ENCODE data around the gene SMIM41. TPM values are rescaled to one million over a fixed set of nuclear protein-coding genes. Genes with fewer than 3 reads are reported as not detected.

The SMIM41 gene
- total RNA-seq, 1 donor from 2014 or later: 7.9 TPM

DNA sequence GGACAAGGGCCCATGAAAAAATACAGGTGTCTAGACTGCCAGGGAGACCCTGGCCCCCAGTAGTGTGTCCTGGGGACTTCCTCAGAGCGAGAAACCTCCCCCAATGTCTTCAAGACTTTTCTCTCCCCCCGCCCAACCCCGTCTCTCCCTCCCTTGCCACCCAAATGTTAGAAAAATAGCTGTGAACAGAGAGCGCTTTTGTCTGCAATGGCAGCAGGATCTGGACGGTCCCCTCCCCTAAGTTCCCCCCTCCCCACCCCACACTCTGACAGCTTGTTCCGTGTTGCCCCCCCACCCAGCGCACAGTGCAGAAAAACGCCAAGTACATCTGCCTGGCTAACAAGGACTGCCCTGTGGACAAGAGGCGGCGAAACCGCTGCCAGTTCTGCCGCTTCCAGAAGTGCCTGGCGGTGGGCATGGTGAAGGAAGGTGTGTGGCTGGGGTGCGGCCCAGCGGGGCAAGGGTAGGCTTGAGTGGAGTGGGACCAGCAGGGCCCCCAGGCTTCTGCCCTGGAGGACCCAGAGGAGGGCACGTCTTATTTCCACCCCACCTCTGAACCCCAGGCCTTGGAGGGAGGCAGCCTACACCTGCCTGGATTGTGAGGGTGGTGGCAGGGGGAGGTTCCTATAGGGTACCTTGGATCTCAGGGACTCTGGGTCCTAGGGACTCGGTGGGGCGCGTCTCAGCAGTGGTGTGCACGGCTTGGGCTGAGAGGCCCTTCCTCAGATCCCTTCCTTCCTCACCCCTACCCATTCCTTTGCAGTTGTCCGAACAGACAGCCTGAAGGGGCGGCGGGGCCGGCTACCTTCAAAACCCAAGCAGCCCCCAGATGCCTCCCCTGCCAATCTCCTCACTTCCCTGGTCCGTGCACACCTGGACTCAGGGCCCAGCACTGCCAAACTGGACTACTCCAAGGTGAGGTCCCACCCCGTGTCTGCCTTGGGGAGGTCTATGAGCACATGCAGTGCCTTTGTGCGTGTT lies 23.5 kb upstream of the SMIM41 start:
- Histone ChIP-seq H3K27ac (peak overlapping the region in 1 of 2 donors; percentile 22), H3K4me1 (no peaks in the 10 kb centered on the region), H3K27me3 (no peaks in the 10 kb centered on the region), H3K36me3 (peaks cover 44 to 67% of the 10 kb centered on the region in 2 donors), H3K4me3 (peak overlapping the region in 1 of 2 donors; percentile 79), H3K9me3 (no peaks in the 10 kb centered on the region)
- no peak for TF ChIP-seq CTCF (IDR thresholded peaks at IDR 0.05)
- DNase-seq (ENCODE audit: low spot score in 2 of 2): no peak
- intact Hi-C loops (cut with DNase I): no loop called here

GRCh38 chr12:52056801-52057637 lies 22.5 kb upstream of the SMIM41 start:
- Histone ChIP-seq H3K4me1 (no peaks in the 10 kb centered on the region), H3K36me3 (peaks cover 44 to 67% of the 10 kb centered on the region in 2 donors), H3K9me3 (no peaks in the 10 kb centered on the region), H3K4me3 (no peak overlapping the region), H3K27ac (peak overlapping the region; percentile 18 to 22), H3K27me3 (no peaks in the 10 kb centered on the region)
- no peak for TF ChIP-seq CTCF (IDR thresholded peaks at IDR 0.05)
- DNase-seq (ENCODE audit: low spot score in 2 of 2): no peak
- intact Hi-C loops (cut with DNase I): no loop called here

GRCh38 chr12:52057638-52058576 lies 21.6 kb upstream of the SMIM41 start:
- no peak overlapping the region for H3K27ac ChIP-seq
- no peak for DNase-seq (ENCODE audit: low spot score in 2 of 2)
- H3K4me1 ChIP-seq: no peaks in the 10 kb centered on the region
- no peak for TF ChIP-seq CTCF (IDR thresholded peaks at IDR 0.05)
- no peaks in the 10 kb centered on the region for H3K9me3 ChIP-seq
- no peaks in the 10 kb centered on the region for H3K27me3 ChIP-seq
- H3K36me3 ChIP-seq: peaks cover 44 to 67% of the 10 kb centered on the region in 2 donors
- intact Hi-C loops (cut with DNase I): no loop called here
- H3K4me3 ChIP-seq: no peak overlapping the region

- no peaks in the 10 kb centered on the region for H3K9me3 ChIP-seq
- intact Hi-C loops (cut with DNase I): no loop called here
- no peak for TF ChIP-seq CTCF (IDR thresholded peaks at IDR 0.05)
- no peaks in the 10 kb centered on the region for H3K27me3 ChIP-seq
- no peak overlapping the region for H3K27ac ChIP-seq
- no peak overlapping the region for H3K4me3 ChIP-seq
- no peaks in the 10 kb centered on the region for H3K4me1 ChIP-seq
- no peak for DNase-seq (ENCODE audit: low spot score in 2 of 2)
- peaks cover 44 to 58% of the 10 kb centered on the region in 2 donors for H3K36me3 ChIP-seq
These were observed 20.7 kb upstream of the SMIM41 start for GRCh38 chr12:52058631-52059361.

Data from ascending aorta (tissue), 2 donors.